Measurements from ENCODE around the gene NALCN.

The NALCN gene

GRCh38 chr13:101339202-101339601 is 77.1 kb downstream of the NALCN start:
- TF ChIP-seq TEAD4 (IDR thresholded peaks at IDR 0.05) (no peak), ZBTB7A (IDR thresholded peaks at IDR 0.05; ENCODE audit: low read depth) (no peak), USF1 (IDR thresholded peaks at IDR 0.05) (no peak), CREB1 (IDR thresholded peaks at IDR 0.05; ENCODE audit: low read depth) (no peak), CEBPB (IDR thresholded peaks at IDR 0.05) (no peak), RAD21 (IDR thresholded peaks at IDR 0.05; ENCODE audit: low read depth) (no peak), EGR1 (IDR thresholded peaks at IDR 0.05) (no peak)

GRCh38 chr13:101332583-101332982 is 83.7 kb downstream of the NALCN start:
- no peak for TF ChIP-seq MAX (IDR thresholded peaks at IDR 0.05)
- no peak for TF ChIP-seq CREB1 (IDR thresholded peaks at IDR 0.05; ENCODE audit: low read depth)
- no peak for TF ChIP-seq TAF1 (IDR thresholded peaks at IDR 0.05; ENCODE audit: low read depth)
- no peak for TF ChIP-seq EGR1 (IDR thresholded peaks at IDR 0.05)
- no peak for TF ChIP-seq REST (IDR thresholded peaks at IDR 0.05; ENCODE audit: low read depth)
- TF ChIP-seq USF1 (IDR thresholded peaks at IDR 0.05), result no peak
- no peak for TF ChIP-seq RAD21 (IDR thresholded peaks at IDR 0.05; ENCODE audit: low read depth)
- no peak for TF ChIP-seq CEBPB (IDR thresholded peaks at IDR 0.05)
- no peak for TF ChIP-seq TCF12 (IDR thresholded peaks at IDR 0.05; ENCODE audit: low read depth)
- no peak for TF ChIP-seq ZBTB7A (IDR thresholded peaks at IDR 0.05; ENCODE audit: low read depth)
- TF ChIP-seq FOXM1 (IDR thresholded peaks at IDR 0.05; ENCODE audit: borderline replicate concordance, low read depth), result no peak
- TF ChIP-seq EP300 (IDR thresholded peaks at IDR 0.05; ENCODE audit: borderline replicate concordance), result no peak
- no peak for TF ChIP-seq NFIC (IDR thresholded peaks at IDR 0.05)
- no peak for TF ChIP-seq TEAD4 (IDR thresholded peaks at IDR 0.05)
- TF ChIP-seq YY1 (IDR thresholded peaks at IDR 0.05; ENCODE audit: low read depth), result no peak

- TF ChIP-seq EP300 (IDR thresholded peaks at IDR 0.05; ENCODE audit: borderline replicate concordance) (no peak), TCF12 (IDR thresholded peaks at IDR 0.05; ENCODE audit: low read depth) (no peak), TEAD4 (IDR thresholded peaks at IDR 0.05) (no peak), TAF1 (IDR thresholded peaks at IDR 0.05; ENCODE audit: low read depth) (no peak), REST (IDR thresholded peaks at IDR 0.05; ENCODE audit: low read depth) (no peak), EGR1 (IDR thresholded peaks at IDR 0.05) (no peak), USF1 (IDR thresholded peaks at IDR 0.05) (no peak), CREB1 (IDR thresholded peaks at IDR 0.05; ENCODE audit: low read depth) (no peak), MAX (IDR thresholded peaks at IDR 0.05) (no peak)
Measured at GRCh38 chr13:101331731-101332130, 84.6 kb downstream of the NALCN start.

- TF ChIP-seq ZBTB7A (IDR thresholded peaks at IDR 0.05; ENCODE audit: low read depth), result no peak
- no peak for TF ChIP-seq RAD21 (IDR thresholded peaks at IDR 0.05; ENCODE audit: low read depth)
- no peak for TF ChIP-seq EP300 (IDR thresholded peaks at IDR 0.05; ENCODE audit: borderline replicate concordance)
- no peak for TF ChIP-seq REST (IDR thresholded peaks at IDR 0.05; ENCODE audit: low read depth)
- TF ChIP-seq TCF12 (IDR thresholded peaks at IDR 0.05; ENCODE audit: low read depth), result no peak
- TF ChIP-seq TEAD4 (IDR thresholded peaks at IDR 0.05), result no peak
- TF ChIP-seq YY1 (IDR thresholded peaks at IDR 0.05; ENCODE audit: low read depth), result no peak
Measured at GRCh38 chr13:101327871-101328270, 88.4 kb downstream of the NALCN start.

All from Ishikawa (cell line).